ENCODE data around the gene PLEKHD1. TPM values are rescaled to one million over a fixed set of nuclear protein-coding genes. Genes with fewer than 3 reads are reported as not detected.

The PLEKHD1 gene
- total RNA-seq, 1 donor from 2014 or later: not detected

- no peak for DNase-seq (ENCODE audit: low spot score)
- H3K36me3 Mint-ChIP-seq: no peaks in the 10 kb centered on the region
- peaks cover 17% of the 10 kb centered on the region for H3K27me3 Mint-ChIP-seq (ENCODE audit: insufficient read depth, low read depth)
- TF ChIP-seq EZH2 (IDR thresholded peaks at IDR 0.05): no peak
- no peak for TF ChIP-seq CTCF (IDR thresholded peaks at IDR 0.05)
- TF ChIP-seq EZH2phosphoT487 (IDR thresholded peaks at IDR 0.05): no peak
- no peak overlapping the region for H3K4me3 ChIP-seq
- H3K36me3 ChIP-seq: no peaks in the 10 kb centered on the region
- no peak overlapping the region for H3K27ac ChIP-seq
- H3K4me3 Mint-ChIP-seq: no peak overlapping the region
- no peak overlapping the region for H2AFZ ChIP-seq (replicated peaks)
- H3K4me2 ChIP-seq: no peak overlapping the region
- H4K20me1 ChIP-seq (ENCODE audit: low read depth): no peaks in the 10 kb centered on the region
- peak overlapping the region; percentile 88 for H3K27ac Mint-ChIP-seq
- no peaks in the 10 kb centered on the region for H3K27me3 ChIP-seq
- peaks cover 40% of the 10 kb centered on the region for H3K4me1 Mint-ChIP-seq
- no peaks in the 10 kb centered on the region for H3K79me2 ChIP-seq (ENCODE audit: low read depth)
- H3K9me3 ChIP-seq (ENCODE audit: low read depth): no peaks in the 10 kb centered on the region
- no peaks in the 10 kb centered on the region for H3K9me3 Mint-ChIP-seq
- peaks cover 13% of the 10 kb centered on the region for H3F3A ChIP-seq (ENCODE audit: low read depth)
- H3K9ac ChIP-seq: no peak overlapping the region
- peaks cover 32% of the 10 kb centered on the region for H3K4me1 ChIP-seq
Observed at GRCh38 chr14:69560826-69561225, 76.3 kb downstream of the PLEKHD1 start.

DNA sequence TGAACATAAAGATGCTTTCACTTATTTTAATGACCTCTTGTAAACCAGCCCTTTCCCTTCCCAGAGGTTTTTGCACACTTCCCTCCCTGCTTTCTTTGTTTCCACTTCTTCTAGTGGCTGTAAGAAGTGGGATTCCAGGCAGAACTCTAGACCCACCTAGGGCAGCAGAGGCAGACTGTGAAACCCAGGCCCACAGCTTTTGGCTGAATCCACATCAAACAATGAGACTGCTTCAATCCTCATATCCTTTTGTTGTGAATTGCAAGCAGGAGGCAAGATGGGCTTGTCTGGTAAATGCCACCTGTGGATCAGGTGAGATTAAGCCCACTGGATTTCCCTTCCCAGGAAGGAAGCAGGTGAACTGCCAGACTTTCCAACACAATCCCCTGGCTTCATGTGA is 77.4 kb downstream of the PLEKHD1 start:
- H3K4me3 ChIP-seq: no peak overlapping the region
- TF ChIP-seq CTCF (IDR thresholded peaks at IDR 0.05) (no peak), EZH2phosphoT487 (IDR thresholded peaks at IDR 0.05) (no peak), EZH2 (IDR thresholded peaks at IDR 0.05) (no peak)
- no peaks in the 10 kb centered on the region for H4K20me1 ChIP-seq (ENCODE audit: low read depth)
- H2AFZ ChIP-seq (replicated peaks): peak overlapping the region; percentile 26
- H3K4me1 ChIP-seq: peaks cover 32% of the 10 kb centered on the region
- Mint-ChIP-seq H3K36me3 (no peaks in the 10 kb centered on the region), H3K27me3 (ENCODE audit: insufficient read depth, low read depth) (peaks cover 15% of the 10 kb centered on the region), H3K27ac (peak overlapping the region; percentile 85), H3K4me3 (no peak overlapping the region), H3K4me1 (peaks cover 40% of the 10 kb centered on the region), H3K9me3 (no peaks in the 10 kb centered on the region)
- H3K27me3 ChIP-seq: no peaks in the 10 kb centered on the region
- H3K36me3 ChIP-seq: no peaks in the 10 kb centered on the region
- H3K27ac ChIP-seq: peak overlapping the region; percentile 46
- H3K9me3 ChIP-seq (ENCODE audit: low read depth): no peaks in the 10 kb centered on the region
- DNase-seq (ENCODE audit: low spot score): no peak
- peaks cover 13% of the 10 kb centered on the region for H3F3A ChIP-seq (ENCODE audit: low read depth)
- no peak overlapping the region for H3K9ac ChIP-seq
- H3K79me2 ChIP-seq (ENCODE audit: low read depth): no peaks in the 10 kb centered on the region
- peak overlapping the region; percentile 35 for H3K4me2 ChIP-seq

DNA sequence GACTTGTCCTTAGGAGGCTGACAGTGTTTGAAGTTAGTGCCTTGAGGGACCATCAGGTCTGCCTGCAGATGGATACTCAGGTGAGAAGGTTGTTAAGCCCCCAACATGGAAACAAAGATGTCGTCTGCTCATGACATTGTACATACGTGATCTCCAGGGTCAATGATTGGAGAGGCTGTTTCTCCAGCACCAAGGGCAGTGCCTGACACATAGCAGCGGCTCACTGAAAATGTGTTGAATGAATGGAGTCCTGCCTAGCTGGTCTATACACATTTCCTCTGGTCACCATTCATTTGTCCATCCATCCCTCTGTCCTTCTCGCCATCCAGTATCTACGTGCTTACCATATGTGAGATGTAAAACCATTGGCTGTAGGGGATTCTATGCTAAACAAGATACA is 83.0 kb downstream of the PLEKHD1 start:
- H3K4me2 ChIP-seq: no peak overlapping the region
- peaks cover 12% of the 10 kb centered on the region for H3F3A ChIP-seq (ENCODE audit: low read depth)
- TF ChIP-seq CTCF (IDR thresholded peaks at IDR 0.05): no peak
- no peak for TF ChIP-seq EZH2 (IDR thresholded peaks at IDR 0.05)
- no peak for TF ChIP-seq EZH2phosphoT487 (IDR thresholded peaks at IDR 0.05)
- peaks cover 17% of the 10 kb centered on the region for H3K36me3 ChIP-seq
- peaks cover 3% of the 10 kb centered on the region for H3K27me3 Mint-ChIP-seq (ENCODE audit: insufficient read depth, low read depth)
- peaks cover 6% of the 10 kb centered on the region for H3K9me3 Mint-ChIP-seq
- peaks cover 5% of the 10 kb centered on the region for H3K4me1 Mint-ChIP-seq
- H3K27ac Mint-ChIP-seq: no peak overlapping the region
- no peaks in the 10 kb centered on the region for H4K20me1 ChIP-seq (ENCODE audit: low read depth)
- no peak for DNase-seq (ENCODE audit: low spot score)
- peaks cover 26% of the 10 kb centered on the region for H3K79me2 ChIP-seq (ENCODE audit: low read depth)
- no peak overlapping the region for H3K4me3 ChIP-seq
- H3K36me3 Mint-ChIP-seq: peaks cover 24% of the 10 kb centered on the region
- no peak overlapping the region for H3K27ac ChIP-seq
- H3K9me3 ChIP-seq (ENCODE audit: low read depth): no peaks in the 10 kb centered on the region
- H3K4me3 Mint-ChIP-seq: no peak overlapping the region
- H3K4me1 ChIP-seq: peaks cover under 1% of the 10 kb centered on the region
- H2AFZ ChIP-seq (replicated peaks): no peak overlapping the region
- no peaks in the 10 kb centered on the region for H3K27me3 ChIP-seq
- H3K9ac ChIP-seq: no peak overlapping the region

Data from neural progenitor cell (in vitro differentiated cells).